ENCODE results near the gene IRF3.

IRF3 gene

GRCh38 chr19:49641688-49642491, 23.8 kb downstream of the IRF3 start, which contains the start of gene SCAF1:
SCAF1 (plus strand) TSS chr19:49642209; CDS start chr19:49645027, 2,818 bp downstream.
- H3K4me2 ChIP-seq (ENCODE audit: low read length) = peak within 1 kb of the TSS; percentile 97
- H3K36me3 ChIP-seq (ENCODE audit: insufficient read depth, low read length) = peaks cover 22% of the 10 kb centered on the region; the same call in 1 of the 2 replicates
- peak within 1 kb of the TSS; percentile 92 for H3K27ac ChIP-seq (ENCODE audit: low read depth, low read length, poor library complexity, severe bottlenecking)
- H3K9ac ChIP-seq (ENCODE audit: low read length) = peak within 1 kb of the TSS; percentile 96
- peak within 1 kb of the TSS; percentile 95 for H3K4me3 ChIP-seq (ENCODE audit: low read depth, low read length, poor library complexity, severe bottlenecking)
- no peaks in the 10 kb centered on the region for H3F3A ChIP-seq (ENCODE audit: insufficient read depth, low read length)
- H2AFZ ChIP-seq (ENCODE audit: low read length) = no peak within 1 kb of the TSS
- no peaks in the 10 kb centered on the region for H3K9me3 ChIP-seq (ENCODE audit: low read length)
- no peaks in the 10 kb centered on the region for H3K9me2 ChIP-seq (ENCODE audit: low read depth, low read length)
- no peak for TF ChIP-seq EZH2 (IDR thresholded peaks at IDR 0.05; ENCODE audit: borderline replicate concordance, low read length)
- no peak for TF ChIP-seq CTCF (IDR thresholded peaks at IDR 0.05; ENCODE audit: low read length)
- H4K20me1 ChIP-seq (ENCODE audit: insufficient read depth, low read length) = no peaks in the 10 kb centered on the region
- H3K27me3 ChIP-seq (ENCODE audit: insufficient read depth, low read length) = no peaks in the 10 kb centered on the region
- H3K4me1 ChIP-seq (ENCODE audit: insufficient read depth, low read length, severe bottlenecking) = peaks cover 23% of the 10 kb centered on the region
- peaks cover 25% of the 10 kb centered on the region for H3K79me2 ChIP-seq (ENCODE audit: insufficient read depth, low read length)

GRCh38 chr19:49640113-49640898, 25.4 kb downstream of the IRF3 start, which contains the start of gene RRAS:
RRAS (minus strand) TSS chr19:49640143; CDS start chr19:49640098, 45 bp downstream.
- Histone ChIP-seq H3K9me2 (ENCODE audit: low read depth, low read length) (no peaks in the 10 kb centered on the region), H4K20me1 (ENCODE audit: insufficient read depth, low read length) (no peaks in the 10 kb centered on the region), H3K4me1 (ENCODE audit: insufficient read depth, low read length, severe bottlenecking) (peaks cover 23% of the 10 kb centered on the region), H3K79me2 (ENCODE audit: insufficient read depth, low read length) (peaks cover 25% of the 10 kb centered on the region), H3F3A (ENCODE audit: insufficient read depth, low read length) (no peaks in the 10 kb centered on the region), H3K27ac (ENCODE audit: low read depth, low read length, poor library complexity, severe bottlenecking) (peak within 1 kb of the TSS; percentile 92), H3K4me3 (ENCODE audit: low read depth, low read length, poor library complexity, severe bottlenecking) (peak within 1 kb of the TSS; percentile 87), H3K36me3 (ENCODE audit: insufficient read depth, low read length) (peaks cover 8% of the 10 kb centered on the region; the same call in 1 of the 2 replicates), H2AFZ (ENCODE audit: low read length) (no peak within 1 kb of the TSS), H3K9ac (ENCODE audit: low read length) (peak within 1 kb of the TSS; percentile 96), H3K4me2 (ENCODE audit: low read length) (peak within 1 kb of the TSS; percentile 97), H3K9me3 (ENCODE audit: low read length) (no peaks in the 10 kb centered on the region), H3K27me3 (ENCODE audit: insufficient read depth, low read length) (no peaks in the 10 kb centered on the region)
- TF ChIP-seq EZH2 (IDR thresholded peaks at IDR 0.05; ENCODE audit: borderline replicate concordance, low read length) = no peak
- TF ChIP-seq CTCF (IDR thresholded peaks at IDR 0.05; ENCODE audit: low read length) = no peak

GRCh38 chr19:49639401-49640112, 26.1 kb downstream of the IRF3 start:
- no peaks in the 10 kb centered on the region for H3K27me3 ChIP-seq (ENCODE audit: insufficient read depth, low read length)
- H3K9me2 ChIP-seq (ENCODE audit: low read depth, low read length) = no peaks in the 10 kb centered on the region
- no peak for TF ChIP-seq CTCF (IDR thresholded peaks at IDR 0.05; ENCODE audit: low read length)
- TF ChIP-seq EZH2 (IDR thresholded peaks at IDR 0.05; ENCODE audit: borderline replicate concordance, low read length) = no peak
- no peak overlapping the region for H2AFZ ChIP-seq (ENCODE audit: low read length)
- H4K20me1 ChIP-seq (ENCODE audit: insufficient read depth, low read length) = no peaks in the 10 kb centered on the region
- no peaks in the 10 kb centered on the region for H3F3A ChIP-seq (ENCODE audit: insufficient read depth, low read length)
- peaks cover 23% of the 10 kb centered on the region for H3K4me1 ChIP-seq (ENCODE audit: insufficient read depth, low read length, severe bottlenecking)
- H3K9ac ChIP-seq (ENCODE audit: low read length) = peak overlapping the region; percentile 45; the same call in 1 of the 2 replicates
- H3K36me3 ChIP-seq (ENCODE audit: insufficient read depth, low read length) = peaks cover 5% of the 10 kb centered on the region; the same call in 1 of the 2 replicates
- peaks cover 24% of the 10 kb centered on the region for H3K79me2 ChIP-seq (ENCODE audit: insufficient read depth, low read length)
- H3K27ac ChIP-seq (ENCODE audit: low read depth, low read length, poor library complexity, severe bottlenecking) = no peak overlapping the region
- peak overlapping the region; percentile 75 for H3K4me2 ChIP-seq (ENCODE audit: low read length)
- peak overlapping the region; percentile 58 for H3K4me3 ChIP-seq (ENCODE audit: low read depth, low read length, poor library complexity, severe bottlenecking)
- H3K9me3 ChIP-seq (ENCODE audit: low read length) = no peaks in the 10 kb centered on the region

Data from OCI-LY1 (cell line).